ENCODE data around the gene TMEM163. TPM values are rescaled to one million over a fixed set of nuclear protein-coding genes. Genes with fewer than 3 reads are reported as not detected.

TMEM163 gene
- total RNA-seq, 1 experiment from 2014 or later, result 0.94 TPM

GRCh38 chr2:134570676-134571075 is 148.1 kb downstream of the TMEM163 start:
- Mint-ChIP-seq H3K27me3 (ENCODE audit: low read depth) (no peaks in the 10 kb centered on the region), H3K4me1 (peaks cover 3% of the 10 kb centered on the region), H3K9me3 (no peaks in the 10 kb centered on the region; the same call in 1 of the 2 replicates), H3K36me3 (no peaks in the 10 kb centered on the region), H3K4me3 (no peak overlapping the region), H3K27ac (no peak overlapping the region)
- TF ChIP-seq ZNF512 (CRISPR knock-in tag; IDR thresholded peaks at IDR 0.05; ENCODE audit: borderline replicate concordance) (no peak), SMAD4 (CRISPR knock-in tag; IDR thresholded peaks at IDR 0.05) (no peak)
- CTCF ChIA-PET, result no interaction called here
- POLR2A ChIA-PET, result no interaction called here
- DNase-seq (ENCODE audit: low spot score) (no peak), ATAC-seq (no peak)

DNA sequence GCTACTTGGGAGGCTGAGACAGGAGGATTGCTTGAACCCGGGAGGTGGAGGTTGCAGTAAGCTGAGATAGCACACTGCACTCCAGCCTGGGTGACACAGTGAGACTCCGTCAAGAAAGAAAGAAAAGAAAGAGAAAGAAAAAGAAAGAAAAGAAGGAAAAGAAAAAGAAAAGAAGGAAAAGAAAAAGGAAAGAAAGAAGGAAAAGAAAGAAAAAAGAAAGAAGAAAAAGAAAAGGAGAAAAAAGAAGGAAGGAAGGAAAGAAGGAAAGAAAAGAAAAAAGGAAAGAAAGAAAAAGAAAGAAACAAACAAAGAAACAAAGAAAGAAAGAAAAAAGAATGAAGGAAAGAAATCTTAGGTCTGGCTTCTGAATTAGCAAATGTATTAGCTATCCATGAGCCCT is 150.4 kb downstream of the TMEM163 start:
- no peaks in the 10 kb centered on the region for H3K4me1 Mint-ChIP-seq
- no peak overlapping the region for H3K27ac Mint-ChIP-seq
- POLR2A ChIA-PET, result no interaction called here
- ATAC-seq (no peak), DNase-seq (ENCODE audit: low spot score) (no peak)
- CTCF ChIA-PET, result no interaction called here
- no peak overlapping the region for H3K4me3 Mint-ChIP-seq
- H3K27me3 Mint-ChIP-seq (ENCODE audit: low read depth), result no peaks in the 10 kb centered on the region
- no peaks in the 10 kb centered on the region for H3K9me3 Mint-ChIP-seq
- H3K36me3 Mint-ChIP-seq, result no peaks in the 10 kb centered on the region
- TF ChIP-seq ZNF512 (CRISPR knock-in tag; IDR thresholded peaks at IDR 0.05; ENCODE audit: borderline replicate concordance) (peak; percentile 82; the same call in 1 of the 2 replicates), NR2C2 (CRISPR knock-in tag; IDR thresholded peaks at IDR 0.05) (no peak)

DNA sequence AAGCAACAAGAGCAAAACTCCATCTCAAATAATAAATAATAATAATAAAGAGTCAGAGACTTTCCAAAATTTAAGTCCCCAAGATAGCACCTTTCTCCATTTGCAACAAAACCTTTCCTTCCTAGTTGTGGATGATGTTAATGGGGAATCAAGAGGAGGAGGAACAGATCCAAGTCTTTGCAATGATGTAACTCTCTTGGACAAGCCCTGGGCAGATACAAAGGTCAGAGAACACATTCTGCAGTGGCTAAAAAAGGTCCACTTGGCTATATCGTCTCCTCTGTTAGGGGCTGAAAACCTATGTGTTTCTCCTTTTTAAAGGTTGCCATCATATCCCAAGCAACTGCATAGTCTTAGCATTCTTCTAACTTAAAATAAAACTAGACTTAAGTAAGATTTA is 151.1 kb downstream of the TMEM163 start:
- DNase-seq (ENCODE audit: low spot score) (no peak), ATAC-seq (no peak)
- Mint-ChIP-seq H3K27ac (no peak overlapping the region), H3K27me3 (ENCODE audit: low read depth) (no peaks in the 10 kb centered on the region), H3K36me3 (no peaks in the 10 kb centered on the region), H3K4me1 (no peaks in the 10 kb centered on the region), H3K9me3 (no peaks in the 10 kb centered on the region), H3K4me3 (no peak overlapping the region)
- POLR2A ChIA-PET, result no interaction called here
- CTCF ChIA-PET, result no interaction called here
- TF ChIP-seq MXD4 (CRISPR knock-in tag; IDR thresholded peaks at IDR 0.05; ENCODE audit: borderline replicate concordance), result no peak
- no peak for TF ChIP-seq PRRX2 (CRISPR knock-in tag; IDR thresholded peaks at IDR 0.05)
- TF ChIP-seq, protein P1, sequence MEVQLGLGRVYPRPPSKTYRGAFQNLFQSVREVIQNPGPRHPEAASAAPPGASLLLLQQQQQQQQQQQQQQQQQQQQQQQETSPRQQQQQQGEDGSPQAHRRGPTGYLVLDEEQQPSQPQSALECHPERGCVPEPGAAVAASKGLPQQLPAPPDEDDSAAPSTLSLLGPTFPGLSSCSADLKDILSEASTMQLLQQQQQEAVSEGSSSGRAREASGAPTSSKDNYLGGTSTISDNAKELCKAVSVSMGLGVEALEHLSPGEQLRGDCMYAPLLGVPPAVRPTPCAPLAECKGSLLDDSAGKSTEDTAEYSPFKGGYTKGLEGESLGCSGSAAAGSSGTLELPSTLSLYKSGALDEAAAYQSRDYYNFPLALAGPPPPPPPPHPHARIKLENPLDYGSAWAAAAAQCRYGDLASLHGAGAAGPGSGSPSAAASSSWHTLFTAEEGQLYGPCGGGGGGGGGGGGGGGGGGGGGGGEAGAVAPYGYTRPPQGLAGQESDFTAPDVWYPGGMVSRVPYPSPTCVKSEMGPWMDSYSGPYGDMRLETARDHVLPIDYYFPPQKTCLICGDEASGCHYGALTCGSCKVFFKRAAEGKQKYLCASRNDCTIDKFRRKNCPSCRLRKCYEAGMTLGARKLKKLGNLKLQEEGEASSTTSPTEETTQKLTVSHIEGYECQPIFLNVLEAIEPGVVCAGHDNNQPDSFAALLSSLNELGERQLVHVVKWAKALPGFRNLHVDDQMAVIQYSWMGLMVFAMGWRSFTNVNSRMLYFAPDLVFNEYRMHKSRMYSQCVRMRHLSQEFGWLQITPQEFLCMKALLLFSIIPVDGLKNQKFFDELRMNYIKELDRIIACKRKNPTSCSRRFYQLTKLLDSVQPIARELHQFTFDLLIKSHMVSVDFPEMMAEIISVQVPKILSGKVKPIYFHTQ (CRISPR knock-in tag; IDR thresholded peaks at IDR 0.05), result no peak
- TF ChIP-seq GRHL2 (CRISPR knock-in tag; IDR thresholded peaks at IDR 0.05; ENCODE audit: insufficient replicate concordance, severe bottlenecking), result no peak
- no peak for TF ChIP-seq CBFB (CRISPR knock-in tag; IDR thresholded peaks at IDR 0.05; ENCODE audit: low read depth)
- TF ChIP-seq, protein P2, sequence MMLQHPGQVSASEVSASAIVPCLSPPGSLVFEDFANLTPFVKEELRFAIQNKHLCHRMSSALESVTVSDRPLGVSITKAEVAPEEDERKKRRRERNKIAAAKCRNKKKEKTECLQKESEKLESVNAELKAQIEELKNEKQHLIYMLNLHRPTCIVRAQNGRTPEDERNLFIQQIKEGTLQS (CRISPR knock-in tag; conservative IDR thresholded peaks at IDR 0.05), result no peak
- TF ChIP-seq IRF2 (CRISPR knock-in tag; IDR thresholded peaks at IDR 0.05; ENCODE audit: borderline replicate concordance, low read depth), result no peak
- no peak for TF ChIP-seq HMGA2 (CRISPR knock-in tag; IDR thresholded peaks at IDR 0.05)
- no peak for TF ChIP-seq JAZF1 (CRISPR knock-in tag; IDR thresholded peaks at IDR 0.05)
- TF ChIP-seq, protein P3, sequence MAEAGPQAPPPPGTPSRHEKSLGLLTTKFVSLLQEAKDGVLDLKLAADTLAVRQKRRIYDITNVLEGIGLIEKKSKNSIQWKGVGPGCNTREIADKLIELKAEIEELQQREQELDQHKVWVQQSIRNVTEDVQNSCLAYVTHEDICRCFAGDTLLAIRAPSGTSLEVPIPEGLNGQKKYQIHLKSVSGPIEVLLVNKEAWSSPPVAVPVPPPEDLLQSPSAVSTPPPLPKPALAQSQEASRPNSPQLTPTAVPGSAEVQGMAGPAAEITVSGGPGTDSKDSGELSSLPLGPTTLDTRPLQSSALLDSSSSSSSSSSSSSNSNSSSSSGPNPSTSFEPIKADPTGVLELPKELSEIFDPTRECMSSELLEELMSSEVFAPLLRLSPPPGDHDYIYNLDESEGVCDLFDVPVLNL (CRISPR knock-in tag; IDR thresholded peaks at IDR 0.05; ENCODE audit: borderline replicate concordance, low read depth), result no peak
- TF ChIP-seq, protein P4, sequence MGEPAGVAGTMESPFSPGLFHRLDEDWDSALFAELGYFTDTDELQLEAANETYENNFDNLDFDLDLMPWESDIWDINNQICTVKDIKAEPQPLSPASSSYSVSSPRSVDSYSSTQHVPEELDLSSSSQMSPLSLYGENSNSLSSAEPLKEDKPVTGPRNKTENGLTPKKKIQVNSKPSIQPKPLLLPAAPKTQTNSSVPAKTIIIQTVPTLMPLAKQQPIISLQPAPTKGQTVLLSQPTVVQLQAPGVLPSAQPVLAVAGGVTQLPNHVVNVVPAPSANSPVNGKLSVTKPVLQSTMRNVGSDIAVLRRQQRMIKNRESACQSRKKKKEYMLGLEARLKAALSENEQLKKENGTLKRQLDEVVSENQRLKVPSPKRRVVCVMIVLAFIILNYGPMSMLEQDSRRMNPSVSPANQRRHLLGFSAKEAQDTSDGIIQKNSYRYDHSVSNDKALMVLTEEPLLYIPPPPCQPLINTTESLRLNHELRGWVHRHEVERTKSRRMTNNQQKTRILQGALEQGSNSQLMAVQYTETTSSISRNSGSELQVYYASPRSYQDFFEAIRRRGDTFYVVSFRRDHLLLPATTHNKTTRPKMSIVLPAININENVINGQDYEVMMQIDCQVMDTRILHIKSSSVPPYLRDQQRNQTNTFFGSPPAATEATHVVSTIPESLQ (CRISPR knock-in tag; IDR thresholded peaks at IDR 0.05), result no peak
- no peak for TF ChIP-seq ZNF532 (CRISPR knock-in tag; IDR thresholded peaks at IDR 0.05; ENCODE audit: borderline replicate concordance)
- no peak for TF ChIP-seq FOXP1 (CRISPR knock-in tag; IDR thresholded peaks at IDR 0.05; ENCODE audit: borderline replicate concordance)

Data from WTC11 (cell line).